Retinal pigment epithelial cell (primary cell): ENCODE results near the gene TCF12.

ENCODE experiments used
- DNase-seq: peaks from one replicate; pipeline ENCODE4 v3.0.0-alpha.2; 2010; ENCODE audit warnings: low read depth
- H3K4me3 ChIP-seq: 2 replicates; pipeline ENCODE4 v1.5.1; 2011; ENCODE audit warnings: mild to moderate bottlenecking, low read length, control low read depth, moderate library complexity
- CTCF ChIP-seq: conservative IDR thresholded peaks from 2 replicates; pipeline ENCODE4 v1.5.1; 2011; ENCODE audit warnings: low read depth, low read length, control low read depth, inconsistent platforms

TCF12 gene

DNA sequence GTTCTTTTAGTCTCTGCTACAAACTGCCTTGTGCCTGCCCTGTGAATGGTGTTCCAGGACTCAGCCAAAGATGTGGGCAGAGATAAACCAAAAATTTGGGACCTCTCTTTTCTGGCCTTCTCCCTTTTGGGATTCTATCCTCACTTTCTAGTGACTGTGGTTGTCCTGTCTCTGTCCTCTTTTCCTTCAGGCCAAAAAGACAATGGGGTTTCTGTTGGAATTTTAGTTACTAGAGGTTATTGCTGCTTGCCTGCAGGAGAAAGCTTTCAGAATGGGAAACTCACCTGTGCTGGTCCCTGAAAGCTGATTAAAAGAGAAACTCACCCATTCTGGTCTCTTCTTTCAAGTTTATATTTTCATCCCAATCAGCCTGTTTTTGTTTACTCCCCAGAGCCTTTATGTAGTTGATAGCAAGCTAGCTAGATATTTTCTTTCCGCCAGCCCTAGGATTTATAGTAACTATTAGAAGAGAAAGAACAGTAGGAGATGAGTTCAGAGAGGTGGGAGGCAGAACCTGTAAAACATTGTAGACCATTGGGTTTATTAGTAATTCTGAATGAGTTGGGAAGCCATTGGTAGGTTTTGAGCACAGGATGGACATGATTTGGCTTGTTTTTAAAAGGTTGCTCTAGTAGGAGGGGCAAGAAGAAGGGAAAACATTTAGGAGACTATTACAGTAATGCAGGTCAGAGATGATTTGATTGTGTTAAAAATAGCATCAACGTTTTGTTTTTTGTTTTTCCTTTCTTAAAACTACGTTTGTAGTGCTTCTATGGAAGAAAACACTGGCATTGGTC, 138.9 kb downstream of the TCF12 start:
- H3K4me3 ChIP-seq, result no peak overlapping the region
- DNase-seq, result no peak
- TF ChIP-seq CTCF, result no peak

DNA sequence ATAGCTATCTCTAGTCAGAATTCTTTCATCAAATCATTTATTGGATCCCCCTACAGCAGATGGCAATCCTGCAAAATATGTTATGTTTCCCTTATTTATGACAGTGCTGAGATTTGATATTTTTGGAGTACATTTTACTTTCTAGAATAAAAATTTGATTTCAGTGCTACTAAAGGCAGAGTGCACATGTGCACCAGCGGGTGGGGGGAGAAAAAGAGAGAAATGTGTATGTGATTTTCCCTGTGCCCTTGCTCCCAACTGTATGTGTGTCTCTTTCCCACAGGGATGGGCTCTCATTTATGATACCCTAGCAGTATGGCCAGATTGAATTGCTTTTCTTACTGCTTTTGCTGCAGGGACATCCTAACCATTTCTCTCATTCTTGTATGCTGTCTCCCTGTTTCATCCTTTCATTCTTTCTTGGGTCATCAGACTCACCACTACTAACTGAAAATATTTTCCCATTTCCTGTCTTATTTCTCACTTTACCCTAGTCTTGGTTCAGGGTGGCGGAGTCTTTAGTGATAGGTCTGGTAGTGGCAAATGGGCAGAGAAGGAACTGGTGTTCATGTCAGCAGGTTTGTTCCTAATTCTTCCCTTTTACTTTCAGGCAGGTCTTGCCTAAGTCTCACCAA, 140.7 kb downstream of the TCF12 start:
- H3K4me3 ChIP-seq, result no peak overlapping the region
- TF ChIP-seq CTCF, result no peak
- DNase-seq, result no peak

DNA sequence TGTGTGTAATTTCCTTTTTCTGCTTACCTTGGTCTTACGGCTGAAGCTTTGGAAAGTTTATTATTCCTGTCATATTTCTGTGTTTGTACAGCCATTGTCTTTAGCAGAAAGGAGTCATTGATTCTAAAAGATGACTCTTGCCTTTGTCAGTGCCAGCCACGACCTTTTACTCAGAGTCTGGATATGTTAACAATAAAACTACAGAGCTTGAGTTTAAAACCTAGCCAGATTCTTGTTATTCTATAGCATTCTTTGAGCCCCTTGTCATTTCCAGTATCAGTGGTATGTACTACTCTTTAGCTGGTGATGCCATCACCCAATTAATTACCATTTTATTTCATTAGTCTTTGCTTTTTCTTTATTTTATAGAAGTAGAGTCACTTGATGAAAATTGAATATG, 142.4 kb downstream of the TCF12 start:
- no peak overlapping the region for H3K4me3 ChIP-seq
- DNase-seq, result no peak
- TF ChIP-seq CTCF, result no peak

- no peak for DNase-seq
- no peak for TF ChIP-seq CTCF
- no peak overlapping the region for H3K4me3 ChIP-seq
These were observed 142.8 kb downstream of the TCF12 start for GRCh38 chr15:57061281-57061680.

DNA sequence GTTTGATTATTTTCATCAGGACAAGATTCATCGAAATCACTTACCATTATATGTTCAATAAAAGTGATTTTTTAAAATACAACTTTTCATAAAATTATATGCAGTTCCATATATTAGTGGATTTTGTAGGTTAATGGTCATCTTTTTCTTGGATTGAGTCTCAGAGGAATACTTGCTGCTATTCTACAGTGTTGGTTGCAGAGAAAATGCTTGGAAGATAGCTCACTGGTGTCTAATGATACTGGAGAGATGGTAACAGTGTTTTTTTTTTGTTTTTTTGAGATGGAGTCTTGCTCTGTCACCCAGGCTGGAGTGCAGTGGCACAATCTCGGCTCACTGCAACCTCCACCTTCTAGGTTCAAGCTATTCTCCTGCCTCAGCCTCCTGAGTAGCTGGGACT, 143.3 kb downstream of the TCF12 start:
- no peak for DNase-seq
- TF ChIP-seq CTCF, result no peak
- H3K4me3 ChIP-seq, result no peak overlapping the region

- no peak for TF ChIP-seq CTCF
- no peak for DNase-seq
- no peak overlapping the region for H3K4me3 ChIP-seq
These were observed 145.6 kb downstream of the TCF12 start for GRCh38 chr15:57064033-57064432.

DNA sequence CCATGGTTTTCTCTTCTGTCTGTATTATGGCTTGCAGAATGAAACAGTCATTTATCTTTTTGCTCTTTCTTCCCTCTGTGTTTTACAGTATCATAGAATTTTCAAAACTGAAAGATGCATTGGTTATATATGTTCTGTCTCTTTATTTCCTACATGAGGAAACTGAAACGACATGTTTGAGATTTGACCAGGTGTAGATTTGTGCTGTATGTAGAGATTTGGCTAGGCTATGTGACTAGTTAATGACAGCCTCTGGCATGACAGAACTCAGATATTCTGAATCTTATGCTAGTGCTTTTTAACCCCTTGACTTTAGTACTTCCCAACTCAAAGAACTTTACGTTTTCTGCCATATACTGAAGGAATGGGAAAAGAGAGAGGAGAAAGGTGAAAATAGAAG, 151.0 kb downstream of the TCF12 start:
- H3K4me3 ChIP-seq, result no peak overlapping the region
- TF ChIP-seq CTCF, result no peak
- DNase-seq, result no peak
